Measurements from ENCODE around the gene TPM3. TPM values are rescaled to one million over a fixed set of nuclear protein-coding genes. Genes with fewer than 3 reads are reported as not detected.
"Not testable (repeated sequence)": the region's sequence is repeated elsewhere in the genome, so short reads cannot be mapped to it uniquely, and the experiment has no call there.

TPM3 gene
- total RNA-seq, 1 donor from 2014 or later, result 278 TPM

- no peak for DNase-seq
These were observed 25.7 kb downstream of the TPM3 start for GRCh38 chr1:154166207-154166606.

DNA sequence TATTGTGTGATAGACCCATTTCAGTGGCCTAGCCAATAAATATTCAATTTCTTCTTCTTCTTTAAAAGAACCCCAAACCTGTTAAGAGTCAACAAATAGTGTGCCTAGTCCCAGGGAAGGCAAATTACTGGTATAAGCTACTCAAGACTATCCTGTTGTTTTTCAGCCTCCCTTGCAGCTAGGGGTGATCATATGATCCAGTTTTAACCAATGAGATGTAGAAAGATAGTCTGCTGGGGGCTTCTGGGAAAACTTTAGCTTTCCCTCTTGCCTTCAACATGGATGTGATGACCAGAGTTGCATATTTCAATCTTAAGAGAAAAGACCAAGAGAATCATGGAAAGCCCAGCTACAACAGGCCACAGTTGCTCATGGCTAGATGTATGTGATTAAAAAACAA is 32.3 kb downstream of the TPM3 start:
- no peak for DNase-seq

GRCh38 chr1:154158307-154159125 is 33.4 kb downstream of the TPM3 start:
- no peak for DNase-seq

GRCh38 chr1:154157520-154158306 is 34.2 kb downstream of the TPM3 start:
- no peak for DNase-seq

DNA sequence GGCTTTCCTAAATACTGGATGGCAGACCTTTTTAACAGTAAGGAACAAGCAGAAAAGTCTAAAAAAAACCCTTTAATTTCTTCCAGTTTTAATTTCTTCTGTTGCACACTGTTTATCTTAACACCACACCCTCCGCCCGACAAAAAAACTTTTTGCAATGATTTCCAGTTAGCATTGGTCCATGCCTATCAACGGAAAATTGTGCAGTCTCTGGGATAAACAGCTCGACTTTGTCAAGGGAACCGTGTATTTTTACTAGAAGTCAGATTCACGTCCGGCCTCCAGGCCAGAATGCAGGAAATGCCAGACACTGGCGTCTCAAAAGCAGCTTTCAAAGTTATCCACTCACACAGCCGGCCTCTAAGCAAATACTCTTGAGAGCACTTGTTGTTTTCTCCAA is 36.6 kb downstream of the TPM3 start:
- DNase-seq, result peak; percentile 52

GRCh38 chr1:154154534-154155191 is 37.2 kb downstream of the TPM3 start, which contains the start of gene NUP210L:
NUP210L (minus strand) TSS chr1:154155073.
- DNase-seq, result peak; percentile 69

- DNase-seq, result no peak
These were observed 37.8 kb downstream of the TPM3 start for GRCh38 chr1:154154053-154154452.

DNA sequence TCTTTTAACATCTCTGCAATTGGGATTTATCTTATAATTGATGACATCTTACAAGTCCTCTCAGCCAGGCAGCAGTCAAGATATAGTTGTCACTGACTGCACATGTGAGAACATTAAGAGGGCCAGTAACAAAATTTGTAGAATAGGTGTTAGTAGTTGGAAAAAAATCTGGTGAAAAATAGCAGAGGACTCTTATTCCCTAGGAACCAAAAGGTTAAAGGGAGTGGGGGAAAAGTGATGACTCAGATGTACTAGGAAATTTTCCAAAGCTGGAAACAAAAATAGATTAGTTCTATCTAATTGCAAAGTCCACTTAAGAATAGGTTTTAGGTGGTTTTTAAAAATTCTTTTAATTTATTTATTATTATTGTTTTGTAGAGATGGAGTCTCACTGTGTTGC is 40.6 kb downstream of the TPM3 start:
- DNase-seq, result no peak

DNA sequence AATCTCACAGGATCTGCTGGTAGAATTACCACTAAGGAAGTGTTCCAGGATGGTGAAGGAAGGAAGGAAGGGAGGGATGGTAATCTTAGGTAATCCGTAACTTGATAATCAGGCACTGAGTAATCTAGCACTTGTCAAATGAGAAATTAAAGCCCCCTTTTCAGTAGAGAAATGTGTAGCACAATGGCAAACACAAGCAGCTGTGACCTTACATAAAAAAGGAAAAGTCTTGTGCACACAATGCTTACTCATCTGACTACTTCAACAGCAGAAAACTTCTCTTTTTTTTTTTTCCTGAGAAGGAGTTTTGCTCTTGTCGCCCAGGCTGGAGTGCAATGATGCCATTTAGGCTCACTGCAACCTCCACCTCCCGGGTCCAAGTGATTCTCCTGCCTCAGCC is 43.1 kb downstream of the TPM3 start:
- DNase-seq, result no peak

- DNase-seq, result not testable (repeated sequence)
These were observed 44.4 kb downstream of the TPM3 start for GRCh38 chr1:154147505-154147904.

GRCh38 chr1:154145986-154146385 is 45.9 kb downstream of the TPM3 start:
- no peak for DNase-seq

- DNase-seq, result no peak
These were observed 49.5 kb downstream of the TPM3 start for GRCh38 chr1:154142358-154142757.

- DNase-seq, result no peak
These were observed 50.7 kb downstream of the TPM3 start for GRCh38 chr1:154141240-154141639.

- DNase-seq, result no peak
These were observed 54.0 kb downstream of the TPM3 start for GRCh38 chr1:154137888-154138287.

DNA sequence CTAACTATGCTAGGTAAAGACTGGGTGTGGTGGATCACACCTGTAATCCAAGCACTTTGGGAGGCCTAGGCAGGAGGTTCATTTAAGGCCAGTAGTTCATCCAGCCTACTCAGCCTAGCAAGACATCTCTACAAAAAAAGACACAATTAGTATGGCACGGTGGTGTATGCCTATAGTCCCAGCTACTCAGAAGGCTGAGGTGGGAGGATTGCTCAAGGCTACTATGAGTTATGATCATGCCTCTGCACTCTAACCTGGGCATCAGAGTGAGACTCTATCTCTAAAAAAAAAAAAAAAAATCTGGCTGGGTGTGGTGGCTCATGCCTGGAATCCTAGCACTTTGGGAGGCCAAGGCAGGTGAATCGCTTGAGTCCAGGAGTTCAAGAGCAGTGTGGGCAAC is 58.6 kb downstream of the TPM3 start:
- no peak for DNase-seq

GRCh38 chr1:154129391-154129970 is 62.4 kb downstream of the TPM3 start:
- no peak for DNase-seq

- DNase-seq, result not testable (repeated sequence)
These were observed 68.7 kb downstream of the TPM3 start for GRCh38 chr1:154123205-154123604.

DNA sequence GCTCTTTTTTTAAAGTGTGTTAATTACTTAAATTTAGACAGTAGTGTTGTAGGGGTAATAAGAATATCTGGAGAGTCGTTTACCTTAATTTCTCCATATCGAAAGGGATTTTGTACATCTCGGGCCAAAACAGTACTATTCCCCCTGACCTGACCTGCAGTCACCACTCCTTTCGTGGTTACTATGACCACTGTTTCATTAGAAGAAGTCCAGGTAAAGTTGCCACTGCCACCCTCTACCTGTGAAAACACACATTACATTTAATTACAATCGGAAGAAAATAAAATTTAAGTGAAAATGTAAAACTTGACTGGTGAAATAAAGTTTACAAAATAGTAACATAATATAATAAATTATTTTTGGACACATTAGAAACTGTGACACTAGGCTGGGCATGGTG is 74.3 kb downstream of the TPM3 start:
- DNase-seq, result no peak

GRCh38 chr1:154115180-154115579 is 76.7 kb downstream of the TPM3 start:
- no peak for DNase-seq
